K562 (cell line): ENCODE data around the gene CIB1. TPM values are rescaled to one million over a fixed set of nuclear protein-coding genes. Genes with fewer than 3 reads are reported as not detected.

Source experiments
- CREBBP ChIP-seq: IDR thresholded peaks from one replicate; pipeline ENCODE4 v1.6.1; 2012; ENCODE audit warnings: low read depth, mild to moderate bottlenecking, control low read depth, inconsistent platforms, low read length
- ELF1 ChIP-seq: fragments of 200-800 bp; sonication (Bioruptor generic); IDR thresholded peaks from 2 replicates; pipeline ENCODE4 v1.6.1; 2016; ENCODE audit warnings: missing genetic modification characterization, missing compliant biosample characterization
- ELF2 ChIP-seq: fragments of 250-450 bp; sonication (Bioruptor Pico); IDR thresholded peaks from 2 replicates; pipeline ENCODE4 v1.5.0; 2021; ENCODE audit warnings: mild to moderate bottlenecking
- GTF2E2 ChIP-seq: fragments of 200-800 bp; sonication (Bioruptor generic); IDR thresholded peaks from 2 replicates; pipeline ENCODE4 v1.6.1; 2016; ENCODE audit warnings: missing genetic modification characterization, missing compliant biosample characterization
- HMG20A ChIP-seq: fragments of 450-650 bp; formaldehyde crosslinking; conservative IDR thresholded peaks from 2 replicates; pipeline ENCODE4 v1.4.0; 2020; ENCODE audit warnings: mild to moderate bottlenecking, mixed read lengths
- MAZ ChIP-seq, 2 experiments: fragments of 450-650 bp in 1 of 2; sonication (generic) in 1 of 2; formaldehyde crosslinking; IDR thresholded peaks in 1 of 2; conservative IDR thresholded peaks in 1 of 2; 2 replicates each; pipeline versions ENCODE4 v1.4.0 to v1.5.0; 2020; ENCODE audit warnings: mild to moderate bottlenecking in 1 of 2, missing genetic modification reagents in 1 of 2
- PCBP1 ChIP-seq: fragments of 200-400 bp; formaldehyde crosslinking; IDR thresholded peaks from 2 replicates; pipeline ENCODE4 v1.6.1; 2018; ENCODE audit warnings: mild to moderate bottlenecking, low read depth, low read length; ENCODE audit not compliant: poor library complexity, severe bottlenecking
- PHF21A ChIP-seq: fragments of 450-650 bp; IDR thresholded peaks from 2 replicates; pipeline ENCODE4 v1.6.1; 2017; ENCODE audit warnings: low read depth, borderline replicate concordance
- PHF8 ChIP-seq: fragments of 200-600 bp; sonication (generic); IDR thresholded peaks from 2 replicates; pipeline ENCODE4 v1.6.1; 2012; ENCODE audit warnings: mixed run types, mild to moderate bottlenecking, inconsistent platforms, low read length, moderate library complexity, borderline replicate concordance
- PHTF2 ChIP-seq: fragments of 250-450 bp; sonication (Bioruptor Pico); IDR thresholded peaks from 2 replicates; pipeline ENCODE4 v1.5.0; 2021; ENCODE audit warnings: mild to moderate bottlenecking
- SRF ChIP-seq, 2 experiments: fragments of 250-450, 450-650 bp in 1 of 2; sonication (Bioruptor Pico) in 1 of 2; sonication (generic) in 1 of 2; formaldehyde crosslinking; IDR thresholded peaks; 2 replicates each; pipeline versions ENCODE4 v1.5.0 to v1.5.1; 2020 to 2022; ENCODE audit warnings: mild to moderate bottlenecking in 1 of 2, missing genetic modification reagents in 1 of 2
- TFAM ChIP-seq: fragments of 250-450 bp; sonication (Bioruptor Pico); conservative IDR thresholded peaks from 2 replicates; pipeline ENCODE4 v1.5.0; 2021; ENCODE audit warnings: mild to moderate bottlenecking, moderate library complexity
- TSC22D4 ChIP-seq: fragments of 450-650 bp; IDR thresholded peaks from 2 replicates; pipeline ENCODE4 v1.6.1; 2016; ENCODE audit warnings: missing genetic modification characterization, missing biosample characterization, control low read depth
- ZNF41 ChIP-seq: fragments of 250-450 bp; sonication (Bioruptor Pico); conservative IDR thresholded peaks from 2 replicates; pipeline ENCODE4 v1.4.0; 2020; ENCODE audit warnings: mild to moderate bottlenecking
- polyA plus RNA-seq, 8 experiments: library from polyadenylated mRNA; depleted of rRNA in 4 of 8; stranded (reverse) in 5 of 8; unstranded in 3 of 8; fragments of >200 nt; fragmentation: Nextera tagmentation in 2 of 8; fragmentation: Illumina TruSeq in 1 of 8; extraction: Ambion mirVana in 2 of 8; extraction: Trizol in 1 of 8; gene quantifications; 2 replicates each; pipeline versions ENCODE4 v1.2.1 to v1.2.3, GENCODE V29; 2011 to 2014; ENCODE audit warnings: inconsistent platforms in 1 of 8, missing spikeins in 1 of 8
- total RNA-seq, 7 experiments: library from RNA; depleted of rRNA in 6 of 7; stranded (reverse); fragments of >200 nt in 6 of 7; fragmentation: Illumina TruSeq in 2 of 7; extraction: Trizol in 2 of 7; gene quantifications; 2 replicates each; pipeline versions ENCODE4 v1.2.1 to v1.2.3, GENCODE V29; 2011 to 2021; ENCODE audit warnings: low replicate concordance in 1 of 7
- TF ChIP-seq, protein P1 (sequence below): sonication (generic); formaldehyde crosslinking; IDR thresholded peaks from 2 replicates; pipeline ENCODE4 v1.8.0; 2022; ENCODE audit warnings: missing genetic modification reagents, mild to moderate bottlenecking, borderline replicate concordance
- TF ChIP-seq, protein P2 (sequence below): fragments of 250-450 bp; sonication (Bioruptor Pico); IDR thresholded peaks from 2 replicates; pipeline ENCODE4 v1.5.0; 2020; ENCODE audit warnings: mild to moderate bottlenecking, borderline replicate concordance
- TF ChIP-seq, protein P3 (sequence below): sonication (generic); formaldehyde crosslinking; IDR thresholded peaks from 2 replicates; pipeline ENCODE4 v1.8.0; 2022; ENCODE audit warnings: missing genetic modification reagents, mild to moderate bottlenecking, moderate library complexity, borderline replicate concordance
- TF ChIP-seq, protein P4 (sequence below): fragments of 200-800 bp; sonication (Bioruptor generic); IDR thresholded peaks from 2 replicates; pipeline ENCODE4 v1.6.1; 2017; ENCODE audit warnings: missing genetic modification characterization, missing compliant biosample characterization

Gene CIB1
- total and polyA plus RNA-seq, 9 of the 15 experiments (the other 6 are each of a cell fraction or from before 2014, with no cell fraction given): 14.9 to 136 (median 64.5) TPM

DNA sequence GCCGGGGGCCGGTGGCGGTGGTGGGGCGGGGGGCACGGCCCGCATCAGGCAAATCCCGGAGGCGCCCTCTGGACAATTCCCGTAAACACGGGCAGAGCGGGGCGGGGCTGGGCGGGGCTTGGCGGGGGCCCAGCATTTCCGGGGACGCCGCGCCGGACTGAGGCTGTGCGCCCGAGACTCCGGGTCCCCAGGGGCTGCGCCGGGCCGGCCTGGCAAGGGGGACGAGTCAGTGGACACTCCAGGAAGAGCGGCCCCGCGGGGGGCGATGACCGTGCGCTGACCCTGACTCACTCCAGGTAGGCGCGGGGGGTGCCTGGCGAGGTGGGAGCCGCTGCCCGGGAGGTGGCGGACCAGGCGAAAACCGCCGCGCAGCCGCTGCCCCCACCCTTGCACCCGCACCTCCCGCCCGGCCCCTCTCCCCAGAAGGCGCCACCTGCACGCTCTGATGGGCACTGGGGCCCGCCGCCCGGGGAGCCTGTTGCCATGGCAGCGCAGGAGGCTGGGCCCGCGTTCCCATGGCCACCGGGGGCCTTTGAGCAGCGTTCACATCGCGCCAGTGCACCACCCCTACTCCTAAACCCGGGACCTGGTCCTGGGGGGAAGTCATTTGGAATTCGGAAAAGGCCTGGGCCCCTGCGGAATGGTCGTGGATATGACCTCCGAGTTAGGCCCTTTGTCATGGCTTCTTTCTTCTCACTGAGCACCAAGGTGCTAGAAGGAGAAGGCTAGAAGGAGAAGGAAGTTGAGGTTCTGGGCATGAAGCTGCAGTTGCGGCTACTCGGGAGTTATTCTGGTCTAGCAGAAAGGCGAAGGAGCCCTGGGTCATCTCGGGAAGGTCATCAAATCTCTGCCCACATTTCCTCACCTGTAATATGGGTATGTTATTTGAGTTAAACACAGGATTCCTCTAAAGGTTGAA is 48.7 kb downstream of the CIB1 start (continued):
- TF ChIP-seq, protein P1, sequence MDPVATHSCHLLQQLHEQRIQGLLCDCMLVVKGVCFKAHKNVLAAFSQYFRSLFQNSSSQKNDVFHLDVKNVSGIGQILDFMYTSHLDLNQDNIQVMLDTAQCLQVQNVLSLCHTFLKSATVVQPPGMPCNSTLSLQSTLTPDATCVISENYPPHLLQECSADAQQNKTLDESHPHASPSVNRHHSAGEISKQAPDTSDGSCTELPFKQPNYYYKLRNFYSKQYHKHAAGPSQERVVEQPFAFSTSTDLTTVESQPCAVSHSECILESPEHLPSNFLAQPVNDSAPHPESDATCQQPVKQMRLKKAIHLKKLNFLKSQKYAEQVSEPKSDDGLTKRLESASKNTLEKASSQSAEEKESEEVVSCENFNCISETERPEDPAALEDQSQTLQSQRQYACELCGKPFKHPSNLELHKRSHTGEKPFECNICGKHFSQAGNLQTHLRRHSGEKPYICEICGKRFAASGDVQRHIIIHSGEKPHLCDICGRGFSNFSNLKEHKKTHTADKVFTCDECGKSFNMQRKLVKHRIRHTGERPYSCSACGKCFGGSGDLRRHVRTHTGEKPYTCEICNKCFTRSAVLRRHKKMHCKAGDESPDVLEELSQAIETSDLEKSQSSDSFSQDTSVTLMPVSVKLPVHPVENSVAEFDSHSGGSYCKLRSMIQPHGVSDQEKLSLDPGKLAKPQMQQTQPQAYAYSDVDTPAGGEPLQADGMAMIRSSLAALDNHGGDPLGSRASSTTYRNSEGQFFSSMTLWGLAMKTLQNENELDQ (CRISPR knock-in tag): no peak
- TF ChIP-seq HMG20A (CRISPR knock-in tag) (no peak), PCBP1 (peak; percentile 41), ELF2 (peak; percentile 66; the same call in 1 of the 2 replicates), TSC22D4 (tag) (no peak), PHTF2 (CRISPR knock-in tag) (no peak), CREBBP (no peak), GTF2E2 (tag) (0 out of 2 replicates have a peak, but pooled peaks have one; percentile 4), TFAM (no peak), PHF8 (peak; percentile 60; the same call in 1 of the 2 replicates), PHF21A (peak; percentile 4; the same call in 1 of the 2 replicates), ELF1 (tag) (peak; percentile 88), SRF (CRISPR knock-in tag; IDR thresholded peaks at IDR 0.05) (peak in 1 of 2 experiments; percentile 50; a peak in 1 of 4 replicates), ZNF41 (CRISPR knock-in tag) (no peak), MAZ (CRISPR knock-in tag; conservative IDR thresholded peaks at IDR 0.05 in 1 of 2, IDR thresholded peaks at IDR 0.05 in 1 of 2) (peak; percentile 87 to 89)
- TF ChIP-seq, protein P2, sequence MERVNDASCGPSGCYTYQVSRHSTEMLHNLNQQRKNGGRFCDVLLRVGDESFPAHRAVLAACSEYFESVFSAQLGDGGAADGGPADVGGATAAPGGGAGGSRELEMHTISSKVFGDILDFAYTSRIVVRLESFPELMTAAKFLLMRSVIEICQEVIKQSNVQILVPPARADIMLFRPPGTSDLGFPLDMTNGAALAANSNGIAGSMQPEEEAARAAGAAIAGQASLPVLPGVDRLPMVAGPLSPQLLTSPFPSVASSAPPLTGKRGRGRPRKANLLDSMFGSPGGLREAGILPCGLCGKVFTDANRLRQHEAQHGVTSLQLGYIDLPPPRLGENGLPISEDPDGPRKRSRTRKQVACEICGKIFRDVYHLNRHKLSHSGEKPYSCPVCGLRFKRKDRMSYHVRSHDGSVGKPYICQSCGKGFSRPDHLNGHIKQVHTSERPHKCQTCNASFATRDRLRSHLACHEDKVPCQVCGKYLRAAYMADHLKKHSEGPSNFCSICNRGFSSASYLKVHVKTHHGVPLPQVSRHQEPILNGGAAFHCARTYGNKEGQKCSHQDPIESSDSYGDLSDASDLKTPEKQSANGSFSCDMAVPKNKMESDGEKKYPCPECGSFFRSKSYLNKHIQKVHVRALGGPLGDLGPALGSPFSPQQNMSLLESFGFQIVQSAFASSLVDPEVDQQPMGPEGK (CRISPR knock-in tag): no peak
- TF ChIP-seq, protein P3, sequence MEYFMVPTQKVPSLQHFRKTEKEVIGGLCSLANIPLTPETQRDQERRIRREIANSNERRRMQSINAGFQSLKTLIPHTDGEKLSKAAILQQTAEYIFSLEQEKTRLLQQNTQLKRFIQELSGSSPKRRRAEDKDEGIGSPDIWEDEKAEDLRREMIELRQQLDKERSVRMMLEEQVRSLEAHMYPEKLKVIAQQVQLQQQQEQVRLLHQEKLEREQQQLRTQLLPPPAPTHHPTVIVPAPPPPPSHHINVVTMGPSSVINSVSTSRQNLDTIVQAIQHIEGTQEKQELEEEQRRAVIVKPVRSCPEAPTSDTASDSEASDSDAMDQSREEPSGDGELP (CRISPR knock-in tag): peak; percentile 14; the same call in 1 of the 2 replicates
- TF ChIP-seq, protein P4, sequence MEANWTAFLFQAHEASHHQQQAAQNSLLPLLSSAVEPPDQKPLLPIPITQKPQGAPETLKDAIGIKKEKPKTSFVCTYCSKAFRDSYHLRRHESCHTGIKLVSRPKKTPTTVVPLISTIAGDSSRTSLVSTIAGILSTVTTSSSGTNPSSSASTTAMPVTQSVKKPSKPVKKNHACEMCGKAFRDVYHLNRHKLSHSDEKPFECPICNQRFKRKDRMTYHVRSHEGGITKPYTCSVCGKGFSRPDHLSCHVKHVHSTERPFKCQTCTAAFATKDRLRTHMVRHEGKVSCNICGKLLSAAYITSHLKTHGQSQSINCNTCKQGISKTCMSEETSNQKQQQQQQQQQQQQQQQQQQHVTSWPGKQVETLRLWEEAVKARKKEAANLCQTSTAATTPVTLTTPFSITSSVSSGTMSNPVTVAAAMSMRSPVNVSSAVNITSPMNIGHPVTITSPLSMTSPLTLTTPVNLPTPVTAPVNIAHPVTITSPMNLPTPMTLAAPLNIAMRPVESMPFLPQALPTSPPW (CRISPR knock-in tag): peak; percentile 97
